Neural cell (in vitro differentiated cells): ENCODE results near the gene TEX101. TPM values are rescaled to one million over a fixed set of nuclear protein-coding genes. Genes with fewer than 3 reads are reported as not detected.
"Not testable (repeated sequence)": the region's sequence is repeated elsewhere in the genome, so short reads cannot be mapped to it uniquely, and the experiment has no call there.

Source experiments
- H2AFZ ChIP-seq: fragments of 200-600, 300-800 bp; sonication (generic), shearing (Covaris generic); 2 replicates; pipeline ENCODE4 v1.6.0; 2014; ENCODE audit warnings: low read depth, mild to moderate bottlenecking, antibody characterized with exemption, low read length, moderate library complexity
- H3F3A ChIP-seq: fragments of 200-600 bp; shearing (Covaris generic); 2 replicates; pipeline ENCODE4 v1.6.1; 2016; ENCODE audit warnings: mild to moderate bottlenecking, moderate library complexity, mixed read lengths, antibody characterized with exemption, low read length; ENCODE audit not compliant: insufficient read depth, poor library complexity, severe bottlenecking
- H3K27ac ChIP-seq: fragments of 200-600, 300-800 bp; sonication (generic), shearing (Covaris generic); 2 replicates; pipeline ENCODE4 v1.5.1; 2014; ENCODE audit warnings: mild to moderate bottlenecking, low read length, moderate library complexity
- H3K27me3 ChIP-seq: fragments of 300-800, 200-600 bp; sonication (generic), shearing (Covaris generic); 2 replicates; pipeline ENCODE4 v1.6.0; 2014; ENCODE audit warnings: mild to moderate bottlenecking, low read depth, low read length, moderate library complexity; ENCODE audit not compliant: insufficient read depth
- H3K36me3 ChIP-seq: fragments of 300-800, 200-600 bp; sonication (generic), shearing (Covaris generic); 2 replicates; pipeline ENCODE4 v1.5.1; 2014; ENCODE audit warnings: mild to moderate bottlenecking, antibody characterized with exemption, low read length, moderate library complexity; ENCODE audit not compliant: insufficient read depth
- H3K4me2 ChIP-seq: fragments of 300-800, 200-600 bp; sonication (generic), shearing (Covaris generic); 2 replicates; pipeline ENCODE4 v1.6.0; 2014; ENCODE audit warnings: mild to moderate bottlenecking, low read length
- H3K4me3 ChIP-seq: fragments of 300-800, 200-600 bp; sonication (generic), shearing (Covaris generic); 2 replicates; pipeline ENCODE4 v1.5.1; 2014; ENCODE audit warnings: mild to moderate bottlenecking, low read length, moderate library complexity
- H3K79me2 ChIP-seq: fragments of 200-600 bp; shearing (Covaris generic); replicated peaks from 2 replicates; pipeline ENCODE4 v1.6.0; 2014; ENCODE audit warnings: mild to moderate bottlenecking, low read length, moderate library complexity; ENCODE audit not compliant: insufficient read depth
- H3K9ac ChIP-seq: fragments of 300-800, 200-600 bp; sonication (generic), shearing (Covaris generic); 2 replicates; pipeline ENCODE4 v1.6.1; 2016; ENCODE audit warnings: mild to moderate bottlenecking, low read length, mixed read lengths
- H3K9me2 ChIP-seq: fragments of 200-600 bp; shearing (Covaris generic); 2 replicates; pipeline ENCODE4 v1.6.1; 2016; ENCODE audit warnings: mild to moderate bottlenecking, low read length, mixed read lengths; ENCODE audit not compliant: insufficient read depth
- H3K9me3 ChIP-seq: fragments of 200-600, 300-800 bp; sonication (generic), shearing (Covaris generic); 2 replicates; pipeline ENCODE4 v1.6.1; 2016; ENCODE audit warnings: mild to moderate bottlenecking, mixed run types, low read length, moderate library complexity, mixed read lengths
- H4K20me1 ChIP-seq: fragments of 200-600 bp; shearing (Covaris generic); 2 replicates; pipeline ENCODE4 v1.6.1; 2016; ENCODE audit warnings: mild to moderate bottlenecking, mixed run types; ENCODE audit not compliant: insufficient read depth
- EP300 ChIP-seq: fragments of 450-650 bp; conservative IDR thresholded peaks from 2 replicates; pipeline ENCODE4 v1.6.1; 2014; ENCODE audit warnings: antibody characterized with exemption, mild to moderate bottlenecking, moderate library complexity; ENCODE audit not compliant: poor library complexity, severe bottlenecking
- EZH2 ChIP-seq: fragments of 200-600, 300-800 bp; shearing (Covaris generic), sonication (generic); IDR thresholded peaks from 2 replicates; pipeline ENCODE4 v1.6.1; 2014; ENCODE audit warnings: antibody characterized with exemption, low read length, borderline replicate concordance, mild to moderate bottlenecking; ENCODE audit not compliant: insufficient read depth, poor library complexity, severe bottlenecking
- MXI1 ChIP-seq: fragments of 450-650 bp; conservative IDR thresholded peaks from 2 replicates; pipeline ENCODE4 v1.6.1; 2014; ENCODE audit warnings: antibody characterized with exemption, mild to moderate bottlenecking; ENCODE audit not compliant: poor library complexity, severe bottlenecking
- POLR2AphosphoS5 ChIP-seq: IDR thresholded peaks from 2 replicates; pipeline ENCODE4 v1.6.1; 2012
- RAD21 ChIP-seq: fragments of 450-650 bp; conservative IDR thresholded peaks from 2 replicates; pipeline ENCODE4 v1.6.1; 2014; ENCODE audit warnings: antibody characterized with exemption, mild to moderate bottlenecking, moderate library complexity
- SMC3 ChIP-seq: fragments of 450-650 bp; conservative IDR thresholded peaks from 2 replicates; pipeline ENCODE4 v1.6.1; 2014; ENCODE audit warnings: antibody characterized with exemption, mild to moderate bottlenecking, moderate library complexity; ENCODE audit not compliant: poor library complexity
- TAF1 ChIP-seq: IDR thresholded peaks from 2 replicates; pipeline ENCODE4 v1.6.1; 2012; ENCODE audit warnings: low read depth
- polyA minus RNA-seq: library from RNA; depleted of rRNA, polyadenylated mRNA; stranded (reverse); fragments of >200 nt; gene quantifications from 2 replicates; pipeline ENCODE4 v1.2.3, GENCODE V29; 2014
- polyA plus RNA-seq: library from polyadenylated mRNA; depleted of rRNA; stranded (reverse); fragments of >200 nt; gene quantifications from 2 replicates; pipeline ENCODE4 v1.2.3, GENCODE V29; 2014
- TF ChIP-seq, protein P1 (sequence below): IDR thresholded peaks from 2 replicates; pipeline ENCODE4 v1.6.1; 2012; ENCODE audit warnings: borderline replicate concordance
- TF ChIP-seq, protein P2 (sequence below): fragments of 450-650 bp; IDR thresholded peaks from 2 replicates; pipeline ENCODE4 v1.5.1; 2014; ENCODE audit warnings: antibody characterized with exemption, mild to moderate bottlenecking, moderate library complexity; ENCODE audit not compliant: poor library complexity, severe bottlenecking

TEX101 gene, protein sequence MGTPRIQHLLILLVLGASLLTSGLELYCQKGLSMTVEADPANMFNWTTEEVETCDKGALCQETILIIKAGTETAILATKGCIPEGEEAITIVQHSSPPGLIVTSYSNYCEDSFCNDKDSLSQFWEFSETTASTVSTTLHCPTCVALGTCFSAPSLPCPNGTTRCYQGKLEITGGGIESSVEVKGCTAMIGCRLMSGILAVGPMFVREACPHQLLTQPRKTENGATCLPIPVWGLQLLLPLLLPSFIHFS
- polyA plus RNA-seq, result not detected in 2 replicates
- polyA minus RNA-seq, result not detected in 2 replicates

DNA sequence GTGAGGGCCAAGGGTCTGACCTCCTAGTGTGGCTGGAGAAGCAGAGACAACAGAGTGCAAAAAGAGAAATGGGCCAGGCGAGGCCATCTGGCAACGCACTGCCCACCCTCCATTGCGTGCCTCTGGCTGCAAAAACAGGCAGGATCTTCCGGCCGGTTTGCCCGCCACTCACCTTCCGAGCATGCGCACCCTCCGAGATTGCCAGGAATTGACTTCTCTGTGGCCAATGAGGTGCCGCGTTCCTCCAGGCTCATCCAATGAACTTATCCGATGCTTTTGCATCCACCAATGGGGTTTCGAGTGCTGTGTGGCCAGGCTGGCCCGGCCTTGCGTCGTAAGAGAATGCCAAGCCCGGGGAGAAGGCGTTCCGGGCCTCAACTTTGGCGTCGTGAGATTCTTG, at the start of gene TEX101:
TSS of gene TEX101 (plus strand) at position 337 of the 400 bp plus-strand sequence. CDS start 1,030 bp downstream, outside the sequence.
- no peaks in the 10 kb centered on the region for H3K9me2 ChIP-seq
- H3K4me3 ChIP-seq, result no peak within 1 kb of the TSS
- no peaks in the 10 kb centered on the region for H3K79me2 ChIP-seq
- no peaks in the 10 kb centered on the region for H3K27me3 ChIP-seq
- H4K20me1 ChIP-seq, result no peaks in the 10 kb centered on the region
- no peak within 1 kb of the TSS for H3K27ac ChIP-seq
- TF ChIP-seq EP300 (no peak), RAD21 (no peak), POLR2AphosphoS5 (no peak), EZH2 (no peak), MXI1 (no peak), SMC3 (no peak), TAF1 (no peak)
- TF ChIP-seq, protein P1, sequence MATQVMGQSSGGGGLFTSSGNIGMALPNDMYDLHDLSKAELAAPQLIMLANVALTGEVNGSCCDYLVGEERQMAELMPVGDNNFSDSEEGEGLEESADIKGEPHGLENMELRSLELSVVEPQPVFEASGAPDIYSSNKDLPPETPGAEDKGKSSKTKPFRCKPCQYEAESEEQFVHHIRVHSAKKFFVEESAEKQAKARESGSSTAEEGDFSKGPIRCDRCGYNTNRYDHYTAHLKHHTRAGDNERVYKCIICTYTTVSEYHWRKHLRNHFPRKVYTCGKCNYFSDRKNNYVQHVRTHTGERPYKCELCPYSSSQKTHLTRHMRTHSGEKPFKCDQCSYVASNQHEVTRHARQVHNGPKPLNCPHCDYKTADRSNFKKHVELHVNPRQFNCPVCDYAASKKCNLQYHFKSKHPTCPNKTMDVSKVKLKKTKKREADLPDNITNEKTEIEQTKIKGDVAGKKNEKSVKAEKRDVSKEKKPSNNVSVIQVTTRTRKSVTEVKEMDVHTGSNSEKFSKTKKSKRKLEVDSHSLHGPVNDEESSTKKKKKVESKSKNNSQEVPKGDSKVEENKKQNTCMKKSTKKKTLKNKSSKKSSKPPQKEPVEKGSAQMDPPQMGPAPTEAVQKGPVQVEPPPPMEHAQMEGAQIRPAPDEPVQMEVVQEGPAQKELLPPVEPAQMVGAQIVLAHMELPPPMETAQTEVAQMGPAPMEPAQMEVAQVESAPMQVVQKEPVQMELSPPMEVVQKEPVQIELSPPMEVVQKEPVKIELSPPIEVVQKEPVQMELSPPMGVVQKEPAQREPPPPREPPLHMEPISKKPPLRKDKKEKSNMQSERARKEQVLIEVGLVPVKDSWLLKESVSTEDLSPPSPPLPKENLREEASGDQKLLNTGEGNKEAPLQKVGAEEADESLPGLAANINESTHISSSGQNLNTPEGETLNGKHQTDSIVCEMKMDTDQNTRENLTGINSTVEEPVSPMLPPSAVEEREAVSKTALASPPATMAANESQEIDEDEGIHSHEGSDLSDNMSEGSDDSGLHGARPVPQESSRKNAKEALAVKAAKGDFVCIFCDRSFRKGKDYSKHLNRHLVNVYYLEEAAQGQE, result no peak
- TF ChIP-seq, protein P2, sequence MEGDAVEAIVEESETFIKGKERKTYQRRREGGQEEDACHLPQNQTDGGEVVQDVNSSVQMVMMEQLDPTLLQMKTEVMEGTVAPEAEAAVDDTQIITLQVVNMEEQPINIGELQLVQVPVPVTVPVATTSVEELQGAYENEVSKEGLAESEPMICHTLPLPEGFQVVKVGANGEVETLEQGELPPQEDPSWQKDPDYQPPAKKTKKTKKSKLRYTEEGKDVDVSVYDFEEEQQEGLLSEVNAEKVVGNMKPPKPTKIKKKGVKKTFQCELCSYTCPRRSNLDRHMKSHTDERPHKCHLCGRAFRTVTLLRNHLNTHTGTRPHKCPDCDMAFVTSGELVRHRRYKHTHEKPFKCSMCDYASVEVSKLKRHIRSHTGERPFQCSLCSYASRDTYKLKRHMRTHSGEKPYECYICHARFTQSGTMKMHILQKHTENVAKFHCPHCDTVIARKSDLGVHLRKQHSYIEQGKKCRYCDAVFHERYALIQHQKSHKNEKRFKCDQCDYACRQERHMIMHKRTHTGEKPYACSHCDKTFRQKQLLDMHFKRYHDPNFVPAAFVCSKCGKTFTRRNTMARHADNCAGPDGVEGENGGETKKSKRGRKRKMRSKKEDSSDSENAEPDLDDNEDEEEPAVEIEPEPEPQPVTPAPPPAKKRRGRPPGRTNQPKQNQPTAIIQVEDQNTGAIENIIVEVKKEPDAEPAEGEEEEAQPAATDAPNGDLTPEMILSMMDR, result no peak
- H2AFZ ChIP-seq, result no peak within 1 kb of the TSS
- no peak within 1 kb of the TSS for H3K9ac ChIP-seq
- no peaks in the 10 kb centered on the region for H3F3A ChIP-seq
- H3K36me3 ChIP-seq, result no peaks in the 10 kb centered on the region
- H3K4me2 ChIP-seq, result no peak within 1 kb of the TSS
- no peaks in the 10 kb centered on the region for H3K9me3 ChIP-seq

DNA sequence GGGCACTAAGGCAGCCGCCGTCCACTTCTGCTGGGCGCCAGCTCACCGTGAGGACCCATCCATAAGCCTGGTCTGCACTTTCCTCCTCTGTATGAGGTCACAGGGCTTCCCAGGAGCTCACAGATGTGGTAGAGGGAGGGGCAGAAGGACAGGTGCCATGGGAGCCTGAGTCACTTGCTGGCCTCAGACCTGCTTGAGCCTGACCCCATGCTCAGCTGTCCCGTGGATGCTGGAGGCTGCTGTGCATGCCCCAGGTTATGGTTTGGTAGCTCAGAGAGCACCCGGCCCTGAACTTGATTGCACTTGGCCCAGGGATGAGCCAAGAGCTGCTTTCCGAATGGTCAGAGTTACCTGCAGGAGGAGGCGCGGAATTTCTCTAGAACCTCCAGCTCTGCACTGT, 49.0 kb upstream of the TEX101 start:
- H3K9ac ChIP-seq, H3K9me3 ChIP-seq, H2AFZ ChIP-seq, H4K20me1 ChIP-seq, H3K36me3 ChIP-seq, H3K79me2 ChIP-seq, H3K27ac ChIP-seq, H3F3A ChIP-seq, H3K4me3 ChIP-seq, H3K27me3 ChIP-seq, H3K4me2 ChIP-seq, H3K9me2 ChIP-seq: not testable (repeated sequence)
